ENCODE results near the gene COL26A1.

COL26A1 gene

GRCh38 chr7:101465131-101465530 is 102.5 kb downstream of the COL26A1 start:
- TF ChIP-seq, protein P1, sequence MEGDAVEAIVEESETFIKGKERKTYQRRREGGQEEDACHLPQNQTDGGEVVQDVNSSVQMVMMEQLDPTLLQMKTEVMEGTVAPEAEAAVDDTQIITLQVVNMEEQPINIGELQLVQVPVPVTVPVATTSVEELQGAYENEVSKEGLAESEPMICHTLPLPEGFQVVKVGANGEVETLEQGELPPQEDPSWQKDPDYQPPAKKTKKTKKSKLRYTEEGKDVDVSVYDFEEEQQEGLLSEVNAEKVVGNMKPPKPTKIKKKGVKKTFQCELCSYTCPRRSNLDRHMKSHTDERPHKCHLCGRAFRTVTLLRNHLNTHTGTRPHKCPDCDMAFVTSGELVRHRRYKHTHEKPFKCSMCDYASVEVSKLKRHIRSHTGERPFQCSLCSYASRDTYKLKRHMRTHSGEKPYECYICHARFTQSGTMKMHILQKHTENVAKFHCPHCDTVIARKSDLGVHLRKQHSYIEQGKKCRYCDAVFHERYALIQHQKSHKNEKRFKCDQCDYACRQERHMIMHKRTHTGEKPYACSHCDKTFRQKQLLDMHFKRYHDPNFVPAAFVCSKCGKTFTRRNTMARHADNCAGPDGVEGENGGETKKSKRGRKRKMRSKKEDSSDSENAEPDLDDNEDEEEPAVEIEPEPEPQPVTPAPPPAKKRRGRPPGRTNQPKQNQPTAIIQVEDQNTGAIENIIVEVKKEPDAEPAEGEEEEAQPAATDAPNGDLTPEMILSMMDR (IDR thresholded peaks at IDR 0.05; ENCODE audit: insufficient read depth, low read length, poor library complexity, severe bottlenecking): no peak
- H3K4me3 ChIP-seq (replicated peaks; ENCODE audit: low read depth, low read length): no peak overlapping the region
- no peaks in the 10 kb centered on the region; the same call in 1 of the 2 replicates for H3K27me3 ChIP-seq (replicated peaks; ENCODE audit: control insufficient read depth, insufficient read depth, low read length)
- H3K36me3 ChIP-seq (ENCODE audit: control insufficient read depth, insufficient read depth, low read length): no peaks in the 10 kb centered on the region
- DNase-seq (ENCODE audit: extremely low read depth, insufficient read length): no peak

DNA sequence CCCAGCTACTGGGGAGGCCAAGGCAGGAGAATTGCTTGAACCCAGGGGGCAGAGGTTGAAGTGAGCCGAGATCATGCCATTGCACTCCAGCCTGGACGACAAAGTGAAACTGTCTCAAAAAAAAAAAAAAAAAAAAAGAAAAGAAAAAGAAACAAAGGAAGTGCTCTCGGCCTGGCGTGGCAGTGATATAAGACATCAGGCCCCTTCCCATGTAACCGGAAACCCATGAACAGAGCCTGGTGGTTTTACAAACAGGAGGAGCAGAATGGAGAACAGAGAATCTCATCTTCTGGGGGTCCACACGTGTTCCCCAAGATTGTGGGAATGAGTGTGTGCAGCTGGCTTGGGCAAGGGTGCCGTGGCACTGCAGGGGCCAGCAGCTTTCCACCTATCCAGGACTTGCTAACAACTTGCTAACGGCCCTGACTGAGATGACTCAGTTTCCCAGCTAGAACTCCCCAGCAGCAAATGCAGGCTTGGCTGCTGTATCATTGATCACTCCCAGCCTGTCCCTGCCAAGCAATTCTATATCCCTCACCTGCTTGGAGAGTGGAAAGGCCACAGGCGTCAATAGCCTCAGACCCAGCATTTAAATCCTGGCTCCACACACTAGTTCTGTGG is 103.0 kb downstream of the COL26A1 start:
- Histone ChIP-seq H3K4me3 (replicated peaks; ENCODE audit: low read depth, low read length) (no peak overlapping the region), H3K27me3 (replicated peaks; ENCODE audit: control insufficient read depth, insufficient read depth, low read length) (no peaks in the 10 kb centered on the region; the same call in 1 of the 2 replicates), H3K36me3 (ENCODE audit: control insufficient read depth, insufficient read depth, low read length) (no peaks in the 10 kb centered on the region)
- no peak for DNase-seq (ENCODE audit: extremely low read depth, insufficient read length)
- TF ChIP-seq, protein P1 (IDR thresholded peaks at IDR 0.05; ENCODE audit: insufficient read depth, low read length, poor library complexity, severe bottlenecking): no peak

- TF ChIP-seq, protein P1 (IDR thresholded peaks at IDR 0.05; ENCODE audit: insufficient read depth, low read length, poor library complexity, severe bottlenecking): no peak
- H3K36me3 ChIP-seq (ENCODE audit: control insufficient read depth, insufficient read depth, low read length): no peaks in the 10 kb centered on the region
- H3K4me3 ChIP-seq (replicated peaks; ENCODE audit: low read depth, low read length): no peak overlapping the region
- H3K27me3 ChIP-seq (replicated peaks; ENCODE audit: control insufficient read depth, insufficient read depth, low read length): no peaks in the 10 kb centered on the region; the same call in 1 of the 2 replicates
- DNase-seq (ENCODE audit: extremely low read depth, insufficient read length): no peak
Observed at GRCh38 chr7:101466871-101467270, 104.2 kb downstream of the COL26A1 start.

DNA sequence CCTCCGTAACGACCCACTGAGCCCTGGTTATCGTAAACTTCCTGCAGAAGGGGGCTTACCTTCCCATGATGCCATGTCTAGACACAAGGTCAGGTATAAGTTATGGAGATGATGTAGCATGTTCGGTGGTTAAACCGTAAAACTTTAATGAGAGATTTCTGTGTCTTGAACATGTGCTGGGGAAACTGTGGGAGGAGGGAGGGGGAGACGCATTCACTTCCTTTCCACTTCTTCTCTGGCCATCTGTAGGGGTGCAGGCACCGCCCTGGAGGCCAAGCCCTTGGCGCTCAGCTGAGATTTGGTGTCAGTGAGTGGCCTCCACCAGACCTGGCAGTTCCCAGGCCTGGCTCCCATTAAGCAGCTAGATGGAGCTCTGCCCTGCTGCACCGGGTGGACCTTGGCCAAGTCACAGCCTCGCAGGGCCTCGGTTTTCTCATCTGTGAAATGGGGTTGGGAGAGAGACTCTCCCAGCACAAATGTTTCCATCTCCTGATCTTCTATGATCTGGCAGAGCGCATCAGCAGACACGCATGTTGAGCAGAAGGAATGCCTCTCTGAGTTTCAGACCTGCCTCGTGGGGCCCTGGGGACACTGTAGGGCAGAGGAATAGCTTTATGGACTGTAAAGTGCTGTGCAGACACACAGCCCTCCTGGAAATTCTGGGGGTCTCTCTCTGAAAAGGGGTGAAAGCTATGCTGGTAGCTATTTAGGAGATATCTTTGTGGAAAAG is 106.0 kb downstream of the COL26A1 start:
- Histone ChIP-seq H3K4me3 (replicated peaks; ENCODE audit: low read depth, low read length) (no peak overlapping the region), H3K36me3 (ENCODE audit: control insufficient read depth, insufficient read depth, low read length) (no peaks in the 10 kb centered on the region), H3K27me3 (replicated peaks; ENCODE audit: control insufficient read depth, insufficient read depth, low read length) (no peaks in the 10 kb centered on the region; the same call in 1 of the 2 replicates)
- TF ChIP-seq, protein P1 (IDR thresholded peaks at IDR 0.05; ENCODE audit: insufficient read depth, low read length, poor library complexity, severe bottlenecking): no peak
- no peak for DNase-seq (ENCODE audit: extremely low read depth, insufficient read length)

- Histone ChIP-seq H3K36me3 (ENCODE audit: control insufficient read depth, insufficient read depth, low read length) (no peaks in the 10 kb centered on the region), H3K4me3 (replicated peaks; ENCODE audit: low read depth, low read length) (no peak overlapping the region), H3K27me3 (replicated peaks; ENCODE audit: control insufficient read depth, insufficient read depth, low read length) (no peaks in the 10 kb centered on the region; the same call in 1 of the 2 replicates)
- no peak for DNase-seq (ENCODE audit: extremely low read depth, insufficient read length)
- TF ChIP-seq, protein P1 (IDR thresholded peaks at IDR 0.05; ENCODE audit: insufficient read depth, low read length, poor library complexity, severe bottlenecking): no peak
Observed at GRCh38 chr7:101470668-101471487, 108.2 kb downstream of the COL26A1 start.
